Prostate gland (tissue), 2 donors: ENCODE results near the gene ITLN1.

Source experiments
- CTCF ChIP-seq, 4 experiments: fragments of 200-600 bp in 2 of 4; fragments of 450-650 bp in 2 of 4; sonication (generic) in 2 of 4; IDR thresholded peaks; 1 replicate in 3 of 4; 2 replicates in 1 of 4; pipeline ENCODE4 v1.5.1; 2016 to 2019; ENCODE audit warnings: antibody characterized with exemption in 4 of 4, mild to moderate bottlenecking in 2 of 4, moderate library complexity in 2 of 4
- POLR2A ChIP-seq: fragments of 450-650 bp; IDR thresholded peaks from one replicate; pipeline ENCODE4 v1.6.1; 2016; ENCODE audit warnings: antibody characterized with exemption, mild to moderate bottlenecking
- POLR2AphosphoS5 ChIP-seq: sonication (generic); formaldehyde crosslinking; IDR thresholded peaks from one replicate; pipeline ENCODE4 v1.6.1; 2017; ENCODE audit warnings: antibody characterized with exemption

DNA sequence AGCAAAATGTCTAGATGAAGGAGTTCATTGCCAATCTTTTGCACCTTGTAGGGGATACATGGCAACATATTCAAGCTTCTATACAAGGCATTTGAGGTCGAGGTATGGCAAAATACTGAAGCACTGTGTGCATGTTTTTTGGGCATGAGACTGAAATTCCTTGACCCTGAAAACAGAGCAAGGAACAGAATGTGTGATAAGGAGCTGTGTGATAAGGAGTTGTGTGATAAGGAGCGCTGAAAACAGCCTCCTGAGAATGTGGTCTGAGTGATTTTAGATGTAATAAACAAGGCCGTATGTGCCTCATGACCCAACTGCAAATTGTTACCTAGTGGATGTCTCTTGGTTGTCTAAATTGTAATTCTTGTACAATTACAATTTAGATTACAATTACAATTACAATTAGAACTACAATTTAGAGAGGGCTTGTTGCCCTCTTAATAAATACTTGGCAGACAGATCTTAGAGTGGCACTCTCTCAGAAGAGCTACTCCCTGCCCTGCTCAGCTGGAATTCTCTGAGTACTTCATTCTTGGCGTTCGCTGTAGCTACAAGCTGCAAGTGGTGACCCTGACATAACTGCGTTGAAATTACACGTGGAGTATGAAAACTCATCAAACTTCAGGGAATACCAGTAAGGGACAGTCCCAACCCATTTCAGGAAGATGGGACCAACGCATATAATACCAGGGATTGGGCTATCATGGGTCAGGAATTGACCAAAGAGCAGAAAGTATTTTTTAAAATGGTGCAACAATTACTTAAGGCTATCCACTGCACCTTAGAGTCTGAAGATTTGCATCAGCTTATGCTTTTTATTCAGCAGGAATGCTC, 20.0 kb upstream of the ITLN1 start:
- TF ChIP-seq POLR2A (no peak), CTCF (IDR thresholded peaks at IDR 0.05) (no peak), POLR2AphosphoS5 (no peak)
